Measurements from ENCODE around the gene ARHGAP42.

ARHGAP42 gene

GRCh38 chr11:100810146-100810545 is 123.1 kb downstream of the ARHGAP42 start:
- no peak overlapping the region for H3K27ac ChIP-seq (ENCODE audit: low read length)

GRCh38 chr11:100810666-100811065 is 123.6 kb downstream of the ARHGAP42 start:
- Histone ChIP-seq H3K27me3 (ENCODE audit: control insufficient read depth, insufficient read depth, low read length) (no peaks in the 10 kb centered on the region), H3K4me3 (ENCODE audit: low read length) (no peak overlapping the region), H3K36me3 (ENCODE audit: control insufficient read depth, low read depth, low read length) (no peaks in the 10 kb centered on the region)

More at GRCh38 chr11:100810146-100810545, 123.1 kb downstream of the ARHGAP42 start:
- Histone ChIP-seq H3K27me3 (ENCODE audit: control insufficient read depth, insufficient read depth, low read length) (no peaks in the 10 kb centered on the region), H3K4me3 (ENCODE audit: low read length) (no peak overlapping the region), H3K4me1 (ENCODE audit: control insufficient read depth, low read depth, low read length) (peaks cover 8% of the 10 kb centered on the region), H3K9ac (ENCODE audit: low read length) (no peak overlapping the region), H3K9me3 (ENCODE audit: control insufficient read depth, low read depth, low read length) (no peaks in the 10 kb centered on the region), H3K36me3 (ENCODE audit: control insufficient read depth, low read depth, low read length) (no peaks in the 10 kb centered on the region)

GRCh38 chr11:100812517-100812916 is 125.4 kb downstream of the ARHGAP42 start:
- H3K4me1 ChIP-seq (ENCODE audit: control insufficient read depth, low read depth, low read length) = peaks cover 8% of the 10 kb centered on the region
- no peak overlapping the region for H3K9ac ChIP-seq (ENCODE audit: low read length)
- H3K4me3 ChIP-seq (ENCODE audit: low read length) = no peak overlapping the region
- no peaks in the 10 kb centered on the region for H3K9me3 ChIP-seq (ENCODE audit: control insufficient read depth, low read depth, low read length)
- no peak overlapping the region for H3K27ac ChIP-seq (ENCODE audit: low read length)
- H3K27me3 ChIP-seq (ENCODE audit: control insufficient read depth, insufficient read depth, low read length) = no peaks in the 10 kb centered on the region
- H3K36me3 ChIP-seq (ENCODE audit: control insufficient read depth, low read depth, low read length) = no peaks in the 10 kb centered on the region

More at GRCh38 chr11:100810666-100811065, 123.6 kb downstream of the ARHGAP42 start:
- H3K9me3 ChIP-seq (ENCODE audit: control insufficient read depth, low read depth, low read length) = no peaks in the 10 kb centered on the region
- H3K4me1 ChIP-seq (ENCODE audit: control insufficient read depth, low read depth, low read length) = peaks cover 8% of the 10 kb centered on the region
- no peak overlapping the region for H3K9ac ChIP-seq (ENCODE audit: low read length)
- H3K27ac ChIP-seq (ENCODE audit: low read length) = no peak overlapping the region

GRCh38 chr11:100815787-100816330 is 128.8 kb downstream of the ARHGAP42 start:
- Histone ChIP-seq H3K36me3 (ENCODE audit: control insufficient read depth, low read depth, low read length) (no peaks in the 10 kb centered on the region), H3K9ac (ENCODE audit: low read length) (no peak overlapping the region), H3K27ac (ENCODE audit: low read length) (no peak overlapping the region), H3K4me3 (ENCODE audit: low read length) (no peak overlapping the region), H3K4me1 (ENCODE audit: control insufficient read depth, low read depth, low read length) (peaks cover under 1% of the 10 kb centered on the region), H3K27me3 (ENCODE audit: control insufficient read depth, insufficient read depth, low read length) (no peaks in the 10 kb centered on the region), H3K9me3 (ENCODE audit: control insufficient read depth, low read depth, low read length) (no peaks in the 10 kb centered on the region)

- no peaks in the 10 kb centered on the region for H3K27me3 ChIP-seq (ENCODE audit: control insufficient read depth, insufficient read depth, low read length)
- H3K36me3 ChIP-seq (ENCODE audit: control insufficient read depth, low read depth, low read length) = no peaks in the 10 kb centered on the region
Measured at GRCh38 chr11:100816823-100817222, 129.7 kb downstream of the ARHGAP42 start.

GRCh38 chr11:100817620-100818019 is 130.5 kb downstream of the ARHGAP42 start:
- Histone ChIP-seq H3K27me3 (ENCODE audit: control insufficient read depth, insufficient read depth, low read length) (no peaks in the 10 kb centered on the region), H3K4me1 (ENCODE audit: control insufficient read depth, low read depth, low read length) (peaks cover 10% of the 10 kb centered on the region), H3K4me3 (ENCODE audit: low read length) (no peak overlapping the region), H3K9ac (ENCODE audit: low read length) (no peak overlapping the region), H3K9me3 (ENCODE audit: control insufficient read depth, low read depth, low read length) (no peaks in the 10 kb centered on the region), H3K27ac (ENCODE audit: low read length) (no peak overlapping the region), H3K36me3 (ENCODE audit: control insufficient read depth, low read depth, low read length) (no peaks in the 10 kb centered on the region)

More at GRCh38 chr11:100816823-100817222, 129.7 kb downstream of the ARHGAP42 start:
- Histone ChIP-seq H3K9me3 (ENCODE audit: control insufficient read depth, low read depth, low read length) (no peaks in the 10 kb centered on the region), H3K9ac (ENCODE audit: low read length) (no peak overlapping the region), H3K4me1 (ENCODE audit: control insufficient read depth, low read depth, low read length) (peaks cover 10% of the 10 kb centered on the region), H3K4me3 (ENCODE audit: low read length) (no peak overlapping the region), H3K27ac (ENCODE audit: low read length) (no peak overlapping the region)

- no peaks in the 10 kb centered on the region for H3K27me3 ChIP-seq (ENCODE audit: control insufficient read depth, insufficient read depth, low read length)
- no peaks in the 10 kb centered on the region for H3K36me3 ChIP-seq (ENCODE audit: control insufficient read depth, low read depth, low read length)
- H3K27ac ChIP-seq (ENCODE audit: low read length) = no peak overlapping the region
- H3K4me3 ChIP-seq (ENCODE audit: low read length) = no peak overlapping the region
- peaks cover 25% of the 10 kb centered on the region for H3K4me1 ChIP-seq (ENCODE audit: control insufficient read depth, low read depth, low read length)
- no peak overlapping the region for H3K9ac ChIP-seq (ENCODE audit: low read length)
- no peaks in the 10 kb centered on the region for H3K9me3 ChIP-seq (ENCODE audit: control insufficient read depth, low read depth, low read length)
Measured at GRCh38 chr11:100820621-100821020, 133.5 kb downstream of the ARHGAP42 start.

GRCh38 chr11:100821198-100821597 is 134.1 kb downstream of the ARHGAP42 start:
- Histone ChIP-seq H3K9me3 (ENCODE audit: control insufficient read depth, low read depth, low read length) (no peaks in the 10 kb centered on the region), H3K36me3 (ENCODE audit: control insufficient read depth, low read depth, low read length) (no peaks in the 10 kb centered on the region), H3K27me3 (ENCODE audit: control insufficient read depth, insufficient read depth, low read length) (no peaks in the 10 kb centered on the region), H3K4me3 (ENCODE audit: low read length) (no peak overlapping the region), H3K9ac (ENCODE audit: low read length) (no peak overlapping the region), H3K27ac (ENCODE audit: low read length) (no peak overlapping the region), H3K4me1 (ENCODE audit: control insufficient read depth, low read depth, low read length) (peaks cover 25% of the 10 kb centered on the region)

- Histone ChIP-seq H3K27ac (ENCODE audit: low read length) (no peak overlapping the region), H3K27me3 (ENCODE audit: control insufficient read depth, insufficient read depth, low read length) (no peaks in the 10 kb centered on the region), H3K4me3 (ENCODE audit: low read length) (no peak overlapping the region), H3K36me3 (ENCODE audit: control insufficient read depth, low read depth, low read length) (no peaks in the 10 kb centered on the region), H3K4me1 (ENCODE audit: control insufficient read depth, low read depth, low read length) (peaks cover 38% of the 10 kb centered on the region), H3K9me3 (ENCODE audit: control insufficient read depth, low read depth, low read length) (no peaks in the 10 kb centered on the region), H3K9ac (ENCODE audit: low read length) (no peak overlapping the region)
Measured at GRCh38 chr11:100823360-100823759, 136.3 kb downstream of the ARHGAP42 start.

GRCh38 chr11:100824041-100824809 is 137.1 kb downstream of the ARHGAP42 start:
- H3K4me1 ChIP-seq (ENCODE audit: control insufficient read depth, low read depth, low read length) = peaks cover 41% of the 10 kb centered on the region
- no peaks in the 10 kb centered on the region for H3K27me3 ChIP-seq (ENCODE audit: control insufficient read depth, insufficient read depth, low read length)
- H3K9ac ChIP-seq (ENCODE audit: low read length) = no peak overlapping the region
- no peaks in the 10 kb centered on the region for H3K36me3 ChIP-seq (ENCODE audit: control insufficient read depth, low read depth, low read length)
- H3K27ac ChIP-seq (ENCODE audit: low read length) = no peak overlapping the region
- H3K4me3 ChIP-seq (ENCODE audit: low read length) = no peak overlapping the region
- no peaks in the 10 kb centered on the region for H3K9me3 ChIP-seq (ENCODE audit: control insufficient read depth, low read depth, low read length)

- Histone ChIP-seq H3K27ac (ENCODE audit: low read length) (no peak overlapping the region), H3K36me3 (ENCODE audit: control insufficient read depth, low read depth, low read length) (no peaks in the 10 kb centered on the region), H3K27me3 (ENCODE audit: control insufficient read depth, insufficient read depth, low read length) (no peaks in the 10 kb centered on the region), H3K4me3 (ENCODE audit: low read length) (no peak overlapping the region), H3K9me3 (ENCODE audit: control insufficient read depth, low read depth, low read length) (no peaks in the 10 kb centered on the region), H3K4me1 (ENCODE audit: control insufficient read depth, low read depth, low read length) (peaks cover 41% of the 10 kb centered on the region), H3K9ac (ENCODE audit: low read length) (no peak overlapping the region)
Measured at GRCh38 chr11:100825626-100826025, 138.5 kb downstream of the ARHGAP42 start.

All from iPS-18a (cell line).